GM21381 (cell line): Measurements from ENCODE around the gene CHRM1.
"Not testable (repeated sequence)": the region's sequence is repeated elsewhere in the genome, so short reads cannot be mapped to it uniquely, and the experiment has no call there.

ENCODE experiments used
- ATAC-seq: cut with Tn5 transposase; IDR thresholded peaks from one replicate; pipeline ENCODE4 v1.9.1; 2021; ENCODE audit warnings: mild to moderate bottlenecking, moderate library complexity; ENCODE audit not compliant: unreplicated experiment

The CHRM1 gene

DNA sequence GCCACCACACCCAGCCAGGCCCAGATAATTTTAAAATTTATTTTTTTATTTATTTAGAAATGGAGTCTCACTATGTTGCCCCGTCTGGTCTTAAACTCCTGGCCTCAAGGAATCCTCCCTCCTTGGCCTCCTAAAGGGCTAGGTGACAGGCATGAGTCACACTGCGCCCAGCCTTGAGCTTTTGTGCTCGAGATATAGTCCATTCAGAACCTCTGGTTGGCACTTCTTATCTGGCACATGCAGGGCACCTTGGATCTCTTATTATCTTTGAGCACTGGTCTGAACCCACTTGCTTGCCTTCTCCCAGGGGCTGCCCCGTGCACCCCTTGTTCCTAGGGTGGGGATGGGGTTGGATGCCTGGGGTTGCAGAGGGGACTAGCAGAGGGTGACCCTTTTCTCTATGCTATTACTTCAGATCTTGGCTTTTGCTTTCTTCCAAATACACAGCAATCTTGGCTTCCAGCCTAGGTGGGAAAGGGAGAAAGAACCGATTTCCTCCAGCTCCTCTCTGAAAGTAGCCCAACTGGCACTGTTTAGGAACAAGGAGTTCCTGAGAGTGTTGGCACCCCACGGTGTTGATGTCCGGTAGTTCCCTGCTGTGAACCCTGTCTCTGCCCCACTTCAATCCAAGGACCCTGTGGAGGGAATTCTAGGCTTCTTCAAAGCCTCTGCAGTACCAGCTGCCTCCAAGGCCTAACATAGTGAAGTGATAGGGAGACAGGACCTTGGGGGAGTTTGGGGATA, 41.8 kb downstream of the CHRM1 start:
- no peak for ATAC-seq

DNA sequence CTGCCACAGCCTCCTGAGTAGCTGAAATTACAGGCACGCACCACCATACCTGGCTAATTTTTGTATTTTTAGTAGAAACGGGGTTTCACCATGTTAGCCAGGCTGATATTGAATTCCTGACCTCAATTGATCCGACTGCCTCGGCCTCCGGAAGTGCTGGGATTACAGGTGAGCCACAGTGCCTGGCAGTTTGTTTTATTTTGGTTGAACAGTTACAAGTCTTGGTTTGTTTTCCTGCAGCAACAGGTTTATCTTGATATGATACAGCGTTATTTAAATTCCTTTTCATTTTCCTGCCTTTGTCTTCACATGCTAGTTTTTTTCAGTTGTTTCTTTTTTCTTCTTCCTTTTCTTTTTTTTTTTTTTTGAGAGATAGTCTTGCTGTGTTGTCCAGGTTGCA, 44.5 kb downstream of the CHRM1 start:
- no peak for ATAC-seq

DNA sequence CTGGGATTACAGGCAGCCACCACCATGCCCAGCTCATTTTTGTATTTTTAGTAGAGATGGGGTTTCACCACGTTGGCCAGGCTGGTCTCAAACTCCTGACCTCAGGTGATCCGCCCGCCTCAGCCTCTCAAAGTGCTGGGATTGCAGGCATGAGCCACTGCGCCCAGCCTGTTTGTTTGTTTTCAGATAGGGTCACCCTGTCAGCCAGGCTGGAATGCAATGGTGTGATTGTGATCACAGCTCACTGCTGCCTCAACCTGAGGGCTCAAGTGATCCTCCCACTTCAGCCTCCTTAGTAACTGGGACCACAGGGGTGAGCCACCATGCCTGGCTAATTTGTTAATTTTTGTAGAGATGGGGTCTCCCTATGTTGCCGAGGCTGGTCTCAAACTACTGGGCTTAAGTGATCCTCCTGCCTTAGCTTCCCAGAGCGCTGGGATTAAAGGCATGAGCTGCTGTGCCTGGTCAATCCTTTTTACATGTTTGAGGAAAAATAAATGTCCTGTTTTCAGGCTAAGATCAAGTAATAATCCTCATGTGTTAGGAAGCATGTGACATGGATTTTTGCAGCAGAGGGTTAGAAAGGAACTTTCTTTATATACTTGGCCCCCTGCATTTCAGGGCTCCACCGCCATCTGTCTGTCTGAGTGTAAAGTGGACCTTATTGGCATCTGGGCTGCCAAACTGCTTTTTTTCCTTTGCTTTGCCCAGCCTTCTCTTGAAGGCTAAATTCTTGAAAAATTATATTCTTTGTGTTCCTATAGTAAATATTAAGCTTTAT, 45.3 kb downstream of the CHRM1 start:
- no peak for ATAC-seq

DNA sequence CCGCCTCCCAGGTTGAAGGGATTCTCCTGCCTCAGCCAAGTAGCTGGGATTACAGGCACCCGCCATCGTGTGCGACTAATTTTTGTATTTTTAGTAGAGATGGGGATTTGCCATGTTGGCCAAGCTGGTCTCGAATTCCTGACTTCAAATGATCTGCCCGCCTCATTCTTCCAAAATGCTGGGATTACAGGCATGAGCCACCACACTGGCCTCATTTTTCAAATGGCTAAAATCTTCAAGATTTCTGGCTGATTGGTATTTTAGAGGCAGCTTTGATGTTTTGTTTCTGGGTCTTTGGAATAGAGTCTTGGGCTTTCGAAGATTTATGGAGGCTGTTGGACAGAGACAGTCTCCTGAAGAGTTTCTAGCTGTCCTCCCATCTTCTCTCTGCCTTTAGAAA, 46.3 kb downstream of the CHRM1 start:
- ATAC-seq: no peak

DNA sequence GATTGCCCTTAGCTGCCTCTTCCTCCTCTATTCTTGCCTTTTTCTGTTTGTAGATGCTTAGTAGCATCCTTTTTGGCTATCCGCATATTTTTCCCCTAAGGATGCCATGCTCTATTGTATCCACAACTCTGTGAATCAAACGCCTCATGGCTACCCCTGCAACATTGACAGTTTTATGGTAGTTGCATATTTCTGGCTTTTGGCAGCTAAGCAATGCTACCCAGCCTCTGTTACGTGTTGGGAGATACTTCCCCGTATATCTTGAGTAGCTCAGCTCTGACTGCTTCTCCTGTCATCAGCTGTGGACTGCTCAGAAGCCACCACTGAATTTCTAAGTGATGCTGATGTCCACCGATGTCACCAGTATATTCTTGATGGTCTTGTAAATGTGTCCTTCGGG, 55.5 kb downstream of the CHRM1 start:
- no peak for ATAC-seq

DNA sequence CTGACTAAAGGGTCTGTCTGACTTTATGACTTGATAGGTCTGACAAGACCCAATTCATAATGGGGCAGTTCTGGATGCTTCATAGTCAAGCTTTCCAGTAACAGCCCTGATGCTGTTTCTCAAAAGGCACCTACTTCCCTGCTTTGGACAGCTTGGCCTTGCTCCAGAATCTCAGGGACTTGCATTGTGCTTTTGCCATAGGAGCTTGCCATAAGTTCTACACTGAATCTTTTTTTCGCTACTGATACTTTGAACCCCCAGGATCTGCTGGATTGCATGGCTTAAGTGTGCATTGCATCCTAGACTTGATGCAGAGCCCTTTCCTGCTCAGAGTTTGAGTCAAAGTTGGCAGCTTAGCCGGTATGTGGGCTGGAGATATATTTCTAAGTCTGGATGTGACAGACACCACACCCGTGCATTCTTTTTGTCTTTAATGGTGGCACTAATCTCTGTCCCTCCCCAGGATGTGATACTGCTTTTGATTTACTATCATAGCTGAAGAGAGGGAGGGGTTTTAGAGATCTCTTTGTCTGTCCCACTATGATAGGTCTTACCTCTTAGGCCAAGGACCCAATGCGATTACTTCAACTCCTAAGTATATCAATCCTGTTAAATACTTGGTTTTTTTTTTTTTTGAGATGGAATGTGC, 57.4 kb downstream of the CHRM1 start:
- no peak for ATAC-seq

DNA sequence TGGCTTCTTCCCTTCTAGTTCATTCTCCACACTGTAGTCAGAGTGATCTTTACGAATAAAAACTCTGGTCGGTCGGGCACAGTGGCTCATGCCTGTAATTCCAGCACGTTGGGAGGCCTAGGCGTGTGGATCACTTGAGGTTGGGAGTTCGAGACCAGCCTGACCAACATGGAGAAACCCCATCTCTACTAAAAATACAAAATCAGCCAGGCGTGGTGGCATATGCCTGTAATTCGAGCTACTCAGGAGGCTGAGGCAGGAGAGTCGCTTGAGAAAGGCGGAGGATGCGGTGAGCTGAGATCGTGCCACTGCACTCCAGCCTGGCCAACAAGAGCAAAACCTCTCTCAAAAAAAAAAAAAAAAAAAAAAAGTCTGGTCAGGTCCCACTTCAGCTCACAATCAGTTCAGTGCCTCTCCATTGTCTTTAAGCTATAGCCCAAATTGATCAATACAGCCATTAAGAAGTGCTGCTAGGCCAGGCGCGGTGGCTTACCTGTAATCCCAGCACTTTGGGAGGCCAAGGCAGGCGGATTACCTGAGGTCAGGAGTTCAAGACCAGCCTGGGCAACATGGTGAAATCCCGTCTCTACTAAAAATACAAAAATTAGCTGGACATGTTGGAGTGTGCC, 59.5 kb downstream of the CHRM1 start:
- ATAC-seq: not testable (repeated sequence)

DNA sequence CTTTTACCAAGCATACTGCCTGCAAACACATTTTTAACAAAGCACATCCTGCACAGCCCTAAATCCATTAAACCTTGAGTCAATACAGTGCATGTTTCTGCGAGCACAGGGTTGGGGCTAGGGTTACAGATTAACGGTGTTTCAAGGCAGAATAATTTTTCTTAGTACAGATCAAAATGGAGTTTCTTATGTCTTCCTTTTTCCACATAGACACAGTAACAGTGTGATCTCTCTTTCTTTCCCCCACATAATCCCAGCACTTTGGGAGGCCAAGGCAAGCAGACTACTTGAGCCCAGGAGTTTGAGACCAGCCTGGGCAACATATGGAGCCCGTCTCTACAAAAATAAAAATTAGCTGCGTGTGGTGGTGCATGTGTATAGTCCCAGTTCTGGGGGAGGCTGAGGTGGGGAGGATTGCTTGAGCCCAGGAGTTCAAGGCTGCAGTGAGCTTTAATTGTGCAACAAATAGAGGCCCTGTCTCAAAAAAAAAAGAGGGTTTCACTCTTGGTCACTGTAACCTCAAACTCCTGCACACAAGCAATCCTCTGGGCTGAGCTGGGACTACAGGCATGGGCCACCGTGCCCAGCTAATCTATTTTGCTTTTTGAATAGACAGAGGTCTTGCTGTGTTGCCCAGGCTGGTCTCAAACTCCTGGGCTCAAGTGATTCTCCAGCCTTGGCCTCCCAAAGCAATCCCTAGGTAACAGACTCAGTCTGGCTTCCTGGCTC, 60.2 kb downstream of the CHRM1 start:
- no peak for ATAC-seq

DNA sequence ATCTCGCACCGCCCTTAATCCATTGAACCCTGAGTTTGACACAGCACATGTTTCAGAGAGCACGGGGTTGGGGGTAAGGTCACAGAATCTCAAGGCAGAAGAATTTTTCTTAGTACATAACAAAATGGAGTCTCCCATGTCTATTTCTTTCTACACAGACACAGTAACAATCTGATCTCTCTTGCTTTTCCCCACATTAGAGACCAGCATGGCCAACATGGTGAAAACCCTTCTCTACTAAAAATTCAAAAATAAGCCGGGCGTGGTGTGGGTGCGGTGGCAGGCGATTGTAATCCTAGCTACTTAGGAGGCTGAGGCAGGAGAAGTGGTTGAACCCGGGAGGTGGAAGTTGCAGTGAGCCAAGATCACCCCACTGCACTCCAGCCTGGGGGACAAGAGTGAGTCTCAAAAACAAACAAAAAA, 61.9 kb downstream of the CHRM1 start:
- not testable (repeated sequence) for ATAC-seq
